Endodermal cell (in vitro differentiated cells): ENCODE data around the gene TMBIM1. TPM values are rescaled to one million over a fixed set of nuclear protein-coding genes. Genes with fewer than 3 reads are reported as not detected.

Source experiments
- DNase-seq: peaks from one replicate; pipeline ENCODE4 v3.0.0-alpha.2; 2017
- H3K27ac ChIP-seq: 2 replicates; pipeline ENCODE4 v1.5.1; 2013; ENCODE audit warnings: mild to moderate bottlenecking, low read depth, low read length, moderate library complexity
- H3K27me3 ChIP-seq: 2 replicates; pipeline ENCODE4 v1.6.1; 2013; ENCODE audit warnings: mild to moderate bottlenecking, low read length, moderate library complexity; ENCODE audit not compliant: insufficient read depth, control insufficient read depth, poor library complexity, severe bottlenecking
- H3K36me3 ChIP-seq: 2 replicates; pipeline ENCODE4 v1.7.0; 2013; ENCODE audit warnings: mild to moderate bottlenecking, low read length, moderate library complexity; ENCODE audit not compliant: control insufficient read depth, insufficient read depth
- H3K4me1 ChIP-seq: one replicate; pipeline ENCODE4 v1.7.0; 2013; ENCODE audit warnings: low read length; ENCODE audit not compliant: control insufficient read depth, insufficient read depth
- H3K4me3 ChIP-seq: 2 replicates; pipeline ENCODE4 v1.5.1; 2013; ENCODE audit warnings: mild to moderate bottlenecking, low read length, moderate library complexity
- H3K9ac ChIP-seq: 2 replicates; pipeline ENCODE4 v1.6.1; 2013; ENCODE audit warnings: mild to moderate bottlenecking, low read length, moderate library complexity; ENCODE audit not compliant: poor library complexity, severe bottlenecking; ENCODE audit errors: extremely low read depth
- H3K9me3 ChIP-seq: 2 replicates; pipeline ENCODE4 v1.6.1; 2013; ENCODE audit warnings: mild to moderate bottlenecking, low read length, moderate library complexity; ENCODE audit not compliant: control insufficient read depth
- H3K27ac Mint-ChIP-seq: 2 replicates; pipeline ENCODE4 v1.8.0; 2020; ENCODE audit warnings: mixed read lengths
- H3K27me3 Mint-ChIP-seq: 2 replicates; pipeline ENCODE4 v1.8.0; 2021; ENCODE audit warnings: mild to moderate bottlenecking, mixed read lengths; ENCODE audit not compliant: insufficient read depth
- H3K36me3 Mint-ChIP-seq: 2 replicates; pipeline ENCODE4 v1.8.0; 2020; ENCODE audit warnings: low read depth, mixed read lengths
- H3K4me1 Mint-ChIP-seq: 2 replicates; pipeline ENCODE4 v1.8.0; 2020; ENCODE audit warnings: mixed read lengths
- H3K4me3 Mint-ChIP-seq: 2 replicates; pipeline ENCODE4 v1.8.0; 2020; ENCODE audit warnings: mild to moderate bottlenecking, moderate library complexity, mixed read lengths
- H3K9me3 Mint-ChIP-seq: 2 replicates; pipeline ENCODE4 v1.8.0; 2020; ENCODE audit warnings: mild to moderate bottlenecking, mixed read lengths
- WGBS, 2 experiments: methylation state at CpG; one replicate each; pipeline versions ENCODE4 v1.1.5 to v1.1.7; 2013; ENCODE audit warnings: missing lambda C conversion rate in 2 of 2, mixed read lengths in 1 of 2; ENCODE audit not compliant: insufficient coverage in 1 of 2, insufficient read length in 1 of 2; 5-methylcytosine and 5-hydroxymethylcytosine counted together
- total RNA-seq, 2 donors: library from RNA; stranded (reverse); fragmentation: NEBNext Ultra II Directional in 1 of 2; extraction: Animal tissue kit (Norgen Biotek cat#: 25700) in 1 of 2; gene quantifications; 2 replicates in 1 of 2; 3 replicates in 1 of 2; pipeline ENCODE4 v1.2.1, GENCODE V29; 2021
- TF ChIP-seq, protein P1 (sequence below): fragments of 200-600 bp; sonication (generic); conservative IDR thresholded peaks from 2 replicates; pipeline ENCODE4 v1.5.0; 2021; ENCODE audit warnings: antibody characterized with exemption, mild to moderate bottlenecking

TMBIM1 gene
- total RNA-seq, 2 donors from 2014 or later: 50.7 to 53.8 TPM

- H3K27me3 ChIP-seq: no peaks in the 10 kb centered on the region
- H3K27ac ChIP-seq: no peak overlapping the region
- no peaks in the 10 kb centered on the region for H3K36me3 ChIP-seq
- WGBS, 2 experiments: 81 to 82% methylated on average over 7 of the region's 7 CpGs
- peaks cover 13% of the 10 kb centered on the region for H3K4me1 Mint-ChIP-seq
- no peak overlapping the region for H3K27ac Mint-ChIP-seq
- no peaks in the 10 kb centered on the region for H3K36me3 Mint-ChIP-seq
- H3K9me3 Mint-ChIP-seq: no peaks in the 10 kb centered on the region
- no peaks in the 10 kb centered on the region for H3K27me3 Mint-ChIP-seq
- H3K4me3 Mint-ChIP-seq: no peak overlapping the region
- no peaks in the 10 kb centered on the region for H3K9me3 ChIP-seq
- DNase-seq: no peak
- no peak overlapping the region for H3K9ac ChIP-seq
- H3K4me1 ChIP-seq: no peaks in the 10 kb centered on the region
- no peak overlapping the region for H3K4me3 ChIP-seq
- TF ChIP-seq, protein P1, sequence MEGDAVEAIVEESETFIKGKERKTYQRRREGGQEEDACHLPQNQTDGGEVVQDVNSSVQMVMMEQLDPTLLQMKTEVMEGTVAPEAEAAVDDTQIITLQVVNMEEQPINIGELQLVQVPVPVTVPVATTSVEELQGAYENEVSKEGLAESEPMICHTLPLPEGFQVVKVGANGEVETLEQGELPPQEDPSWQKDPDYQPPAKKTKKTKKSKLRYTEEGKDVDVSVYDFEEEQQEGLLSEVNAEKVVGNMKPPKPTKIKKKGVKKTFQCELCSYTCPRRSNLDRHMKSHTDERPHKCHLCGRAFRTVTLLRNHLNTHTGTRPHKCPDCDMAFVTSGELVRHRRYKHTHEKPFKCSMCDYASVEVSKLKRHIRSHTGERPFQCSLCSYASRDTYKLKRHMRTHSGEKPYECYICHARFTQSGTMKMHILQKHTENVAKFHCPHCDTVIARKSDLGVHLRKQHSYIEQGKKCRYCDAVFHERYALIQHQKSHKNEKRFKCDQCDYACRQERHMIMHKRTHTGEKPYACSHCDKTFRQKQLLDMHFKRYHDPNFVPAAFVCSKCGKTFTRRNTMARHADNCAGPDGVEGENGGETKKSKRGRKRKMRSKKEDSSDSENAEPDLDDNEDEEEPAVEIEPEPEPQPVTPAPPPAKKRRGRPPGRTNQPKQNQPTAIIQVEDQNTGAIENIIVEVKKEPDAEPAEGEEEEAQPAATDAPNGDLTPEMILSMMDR: no peak
Measured at GRCh38 chr2:218318241-218318640, 25.9 kb upstream of the TMBIM1 start.

DNA sequence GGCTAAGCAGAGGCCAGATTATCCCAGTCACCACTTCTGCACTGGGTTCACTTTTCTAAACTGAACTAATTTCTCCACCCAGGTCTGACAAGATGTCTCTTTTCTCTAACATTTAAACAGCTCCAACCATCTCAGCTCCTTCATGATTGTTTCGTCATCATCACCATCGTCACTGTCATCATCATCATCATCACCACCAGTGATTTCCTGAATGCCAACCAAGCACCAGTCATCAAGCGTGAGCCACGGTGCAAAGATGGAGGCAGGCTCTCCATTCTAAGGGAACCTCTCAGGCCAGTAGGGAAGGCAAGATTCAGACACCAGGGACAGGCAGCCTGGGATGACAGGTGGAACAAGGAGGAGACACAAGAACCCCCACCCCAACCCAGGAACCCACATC lies 25.5 kb upstream of the TMBIM1 start:
- Histone ChIP-seq H3K27ac (no peak overlapping the region), H3K4me3 (no peak overlapping the region), H3K9ac (no peak overlapping the region), H3K36me3 (no peaks in the 10 kb centered on the region), H3K4me1 (no peaks in the 10 kb centered on the region), H3K27me3 (no peaks in the 10 kb centered on the region), H3K9me3 (no peaks in the 10 kb centered on the region)
- Mint-ChIP-seq H3K27me3 (no peaks in the 10 kb centered on the region), H3K9me3 (no peaks in the 10 kb centered on the region), H3K27ac (no peak overlapping the region), H3K36me3 (no peaks in the 10 kb centered on the region), H3K4me3 (no peak overlapping the region), H3K4me1 (peaks cover 13% of the 10 kb centered on the region)
- WGBS, 2 experiments: 97 to 100% methylated on average over 2 to 4 of the region's 4 CpGs
- no peak for DNase-seq
- TF ChIP-seq, protein P1: no peak

DNA sequence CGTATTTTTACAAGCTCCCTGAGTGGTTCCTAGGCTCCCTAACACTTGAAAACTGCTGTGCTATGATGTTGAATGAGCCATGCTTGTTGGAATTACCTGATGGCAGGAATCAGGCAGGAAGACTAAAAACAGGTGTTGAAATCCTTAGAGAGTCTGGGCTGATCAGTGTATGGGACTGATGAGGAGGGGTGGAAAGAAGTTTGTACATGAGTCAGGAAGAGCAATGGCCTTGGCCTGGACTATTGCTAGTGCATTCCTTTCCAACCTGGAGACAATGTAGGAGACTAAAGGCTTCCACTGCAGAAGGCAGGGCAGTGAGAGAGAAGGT lies 25.0 kb upstream of the TMBIM1 start:
- Mint-ChIP-seq H3K9me3 (no peaks in the 10 kb centered on the region), H3K4me3 (no peak overlapping the region), H3K27me3 (no peaks in the 10 kb centered on the region), H3K27ac (no peak overlapping the region), H3K36me3 (no peaks in the 10 kb centered on the region), H3K4me1 (peaks cover 11% of the 10 kb centered on the region)
- Histone ChIP-seq H3K27ac (no peak overlapping the region), H3K9me3 (no peaks in the 10 kb centered on the region), H3K9ac (no peak overlapping the region), H3K36me3 (no peaks in the 10 kb centered on the region), H3K4me1 (no peaks in the 10 kb centered on the region), H3K27me3 (no peaks in the 10 kb centered on the region), H3K4me3 (no peak overlapping the region)
- no peak for DNase-seq
- TF ChIP-seq, protein P1: no peak
- 92 to 97% methylated on average over 1 of the region's 1 CpG for WGBS, 2 experiments
